Posterior cingulate gyrus (tissue), 11 donors: Measurements from ENCODE around the gene SLC38A2.

Experiments
- DNase-seq, 10 donors: peaks; one replicate each; pipeline versions ENCODE4 v3.0.0 to v3.0.0-alpha.2; 2020 to 2021; ENCODE audit warnings: mixed read lengths in 3 of 10
- intact Hi-C: fragments of 100-400 bp; cut with DNase I; formaldehyde crosslinking; loops from one replicate; pipeline ENCODE4 v1.15.1; 2023

The SLC38A2 gene

DNA sequence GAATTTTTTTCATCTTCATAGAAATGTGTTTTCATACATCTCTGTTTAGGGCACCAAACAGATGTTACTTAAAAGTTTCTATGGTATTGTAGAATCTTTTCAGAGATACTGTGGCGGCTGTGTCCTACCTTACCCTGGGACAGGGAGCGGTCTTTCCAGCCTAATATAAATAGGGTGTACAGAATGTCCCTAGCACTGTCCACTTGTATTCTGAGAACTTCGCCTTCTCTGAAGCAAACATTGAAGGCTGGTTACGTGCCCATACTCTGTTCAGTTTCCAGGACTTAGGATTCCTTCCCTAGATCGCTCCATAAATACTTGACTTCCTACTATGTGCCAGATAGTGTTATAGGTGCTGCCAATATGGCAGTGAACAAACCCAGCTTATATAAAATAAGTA lies 24.3 kb upstream of the SLC38A2 start:
- intact Hi-C loops = no loop called here
- DNase-seq = no peak

GRCh38 chr12:46395388-46395787 lies 22.8 kb upstream of the SLC38A2 start:
- intact Hi-C loops = no loop called here
- no peak for DNase-seq

GRCh38 chr12:46391630-46392029 lies 19.1 kb upstream of the SLC38A2 start:
- intact Hi-C loops = no loop called here

DNA sequence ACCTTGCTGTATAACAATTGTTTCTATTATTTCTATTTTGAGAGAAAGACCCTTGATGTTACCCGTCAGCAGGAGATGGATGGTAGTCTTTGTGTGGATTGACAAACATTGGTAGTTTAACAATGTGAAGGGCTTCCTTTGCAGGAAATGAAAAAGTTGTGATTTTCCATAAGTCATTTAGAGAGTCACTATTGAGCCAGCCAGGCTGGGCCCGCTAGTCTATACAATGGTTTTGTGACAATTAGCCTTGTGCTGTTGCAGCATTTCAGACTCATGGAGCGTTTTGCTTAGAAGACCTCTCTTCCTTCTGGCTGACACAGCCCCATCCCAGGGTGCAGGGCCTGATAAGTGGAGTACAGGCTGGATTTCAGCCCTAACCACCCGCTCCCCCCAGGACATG lies 18.3 kb upstream of the SLC38A2 start:
- intact Hi-C loops = no loop called here

More at GRCh38 chr12:46391630-46392029, 19.1 kb upstream of the SLC38A2 start:
- no peak for DNase-seq

DNA sequence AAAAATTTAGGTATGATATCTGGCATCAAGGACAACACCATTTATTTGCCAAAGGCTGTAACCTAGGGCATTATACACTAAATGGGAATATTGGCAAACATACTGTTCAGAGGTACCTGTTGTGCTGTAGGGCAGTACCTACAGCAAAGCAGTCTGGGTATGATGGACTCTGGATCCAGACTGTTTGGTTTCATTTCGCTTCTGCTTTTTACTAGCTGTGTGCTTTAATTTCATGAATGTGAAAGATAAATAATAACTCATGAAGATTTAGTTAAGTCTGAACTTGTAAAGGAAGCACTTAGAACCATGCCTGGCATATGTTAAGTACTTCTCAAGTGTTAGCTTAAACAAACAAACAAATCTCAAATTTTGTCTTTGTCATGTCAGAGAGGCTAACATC lies 17.7 kb upstream of the SLC38A2 start:
- intact Hi-C loops = no loop called here
- DNase-seq = no peak

More for the DNA sequence above, 18.3 kb upstream of the SLC38A2 start:
- DNase-seq = no peak

- no peak for DNase-seq
- intact Hi-C loops = no loop called here
Measured at GRCh38 chr12:46389031-46389616, 16.6 kb upstream of the SLC38A2 start.

- DNase-seq = no peak
- intact Hi-C loops = no loop called here
Measured at GRCh38 chr12:46388427-46389021, 16.0 kb upstream of the SLC38A2 start.

DNA sequence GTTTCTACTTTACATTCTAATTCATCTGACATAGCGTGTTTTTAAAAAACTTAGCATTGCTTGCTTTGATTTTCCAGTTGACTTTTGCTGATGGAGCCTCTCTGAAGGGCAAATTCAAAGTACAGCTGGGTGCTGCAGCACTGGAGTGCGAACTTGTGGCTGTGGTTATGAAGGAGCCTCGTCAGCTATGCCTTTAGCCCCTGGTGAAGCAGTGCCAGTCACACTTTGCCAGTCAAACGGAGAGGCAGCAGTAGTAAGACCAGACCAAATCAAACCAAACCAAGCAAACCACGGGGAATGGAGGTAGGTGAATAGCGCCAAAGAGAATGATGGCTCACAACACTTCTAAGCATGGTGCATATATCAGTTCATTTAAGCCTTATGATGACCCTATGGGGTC lies 15.1 kb upstream of the SLC38A2 start:
- intact Hi-C loops = no loop called here
- no peak for DNase-seq

GRCh38 chr12:46386877-46387629 lies 14.5 kb upstream of the SLC38A2 start:
- intact Hi-C loops = no loop called here
- no peak for DNase-seq

GRCh38 chr12:46386360-46386867 lies 13.8 kb upstream of the SLC38A2 start:
- no peak for DNase-seq
- intact Hi-C loops = no loop called here

DNA sequence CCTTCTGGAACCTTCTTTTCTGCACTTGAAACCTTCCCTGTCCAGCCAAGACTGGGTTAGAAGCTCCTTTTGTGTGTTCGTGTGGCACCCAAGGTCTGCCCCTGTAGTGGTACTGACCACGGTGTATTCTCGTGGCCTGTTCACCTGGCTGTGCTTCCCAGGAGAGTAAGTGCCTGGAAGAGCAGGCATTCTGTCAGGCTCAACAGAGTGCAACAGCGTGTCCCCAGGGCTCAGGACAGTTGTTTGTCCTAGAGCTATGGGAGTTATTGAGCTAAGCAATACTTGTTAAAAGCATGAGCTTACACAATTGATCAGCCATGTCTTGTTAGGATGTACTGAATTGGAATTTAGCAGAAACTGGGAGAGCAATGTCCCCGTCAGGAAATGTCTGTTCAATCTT lies 12.9 kb upstream of the SLC38A2 start:
- no peak for DNase-seq
- intact Hi-C loops = no loop called here

DNA sequence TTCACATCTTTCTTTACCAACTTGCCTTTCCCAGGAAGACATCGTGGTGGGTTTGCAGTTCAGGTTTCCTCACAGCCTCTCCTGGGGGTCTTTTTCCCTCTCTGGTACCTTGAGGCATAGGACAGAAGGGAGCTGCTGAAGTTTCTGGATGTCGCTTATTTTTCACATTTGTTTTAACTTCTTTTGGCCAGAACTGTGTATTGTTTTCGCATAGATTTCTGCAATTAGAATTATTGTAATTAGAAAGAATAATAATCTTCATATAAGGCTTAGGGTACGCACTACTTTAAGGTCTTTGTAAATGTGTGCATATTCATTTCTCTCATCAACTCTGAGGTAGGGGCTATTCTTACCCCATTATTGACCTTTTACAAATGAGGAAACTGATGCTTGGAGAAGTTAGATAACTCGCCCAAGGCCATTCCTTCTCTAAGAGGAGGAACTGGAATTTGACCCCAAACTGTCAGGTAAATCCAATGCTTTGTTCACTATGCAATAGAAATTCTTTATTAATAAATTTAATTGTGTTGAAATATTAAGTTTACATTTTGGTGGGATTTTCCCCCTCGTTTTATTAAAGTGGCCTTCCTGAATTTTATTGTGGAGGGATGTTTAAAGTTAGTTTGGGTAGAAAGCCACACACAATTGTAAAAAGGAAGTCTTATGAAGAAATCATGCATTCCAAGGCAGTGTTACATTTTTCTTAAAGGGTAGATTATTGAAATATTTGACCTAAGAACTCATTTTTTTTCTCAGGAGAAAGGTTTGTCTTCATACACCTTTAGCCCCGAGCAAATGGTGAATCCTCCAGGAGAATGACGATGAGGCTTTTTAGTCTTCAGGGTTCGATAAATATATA lies 12.1 kb upstream of the SLC38A2 start:
- DNase-seq = no peak
- intact Hi-C loops = loop anchor here (5.0 kb wide), 1 partner anchor 257 kb away; no protein-coding TSS in a partner anchor

DNA sequence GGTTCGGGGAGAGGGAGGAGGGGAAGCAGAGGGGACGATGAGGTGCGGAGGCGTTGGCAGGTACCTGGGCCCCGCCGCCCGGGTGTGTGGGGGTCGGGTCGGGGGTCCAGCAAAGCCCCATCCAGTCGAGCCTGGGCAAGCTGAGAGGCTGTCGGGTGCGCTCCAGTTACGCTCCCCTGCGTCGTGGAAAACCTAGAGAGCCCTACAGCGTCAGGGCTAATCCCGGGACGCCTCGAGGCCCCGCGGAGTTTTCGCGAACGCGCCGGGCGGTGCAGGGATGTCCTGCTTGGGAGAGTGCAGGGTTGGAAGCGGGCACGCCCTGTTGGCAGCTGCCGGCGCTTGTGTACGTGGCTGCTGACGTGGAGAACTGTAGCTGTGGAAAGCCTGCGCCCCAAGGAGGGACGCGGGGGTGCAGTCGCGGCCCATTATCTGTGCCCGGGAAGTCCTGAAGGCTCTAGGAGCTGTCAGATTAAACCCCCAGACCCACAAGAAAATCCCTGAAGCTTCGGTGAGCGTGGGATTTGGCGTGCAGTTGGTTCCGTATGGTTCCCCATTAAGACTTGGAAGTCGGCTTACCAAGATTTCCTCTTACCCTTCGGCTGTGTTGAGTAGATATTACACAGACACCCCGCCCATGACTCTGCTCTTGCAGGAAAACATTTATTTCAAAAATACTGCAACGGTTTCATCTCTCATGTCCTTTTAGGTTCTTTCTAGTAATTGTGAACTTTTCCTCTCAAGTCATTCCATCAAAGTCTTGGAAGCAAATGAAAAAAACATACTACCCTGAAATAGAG lies 11.3 kb upstream of the SLC38A2 start:
- intact Hi-C loops = loop anchor here (1.0 to 5.0 kb wide), 2 partner anchors 12 to 257 kb away; partner anchors contain the start of gene SLC38A2
- peak; percentile 74 to 98 (median 88) for DNase-seq

DNA sequence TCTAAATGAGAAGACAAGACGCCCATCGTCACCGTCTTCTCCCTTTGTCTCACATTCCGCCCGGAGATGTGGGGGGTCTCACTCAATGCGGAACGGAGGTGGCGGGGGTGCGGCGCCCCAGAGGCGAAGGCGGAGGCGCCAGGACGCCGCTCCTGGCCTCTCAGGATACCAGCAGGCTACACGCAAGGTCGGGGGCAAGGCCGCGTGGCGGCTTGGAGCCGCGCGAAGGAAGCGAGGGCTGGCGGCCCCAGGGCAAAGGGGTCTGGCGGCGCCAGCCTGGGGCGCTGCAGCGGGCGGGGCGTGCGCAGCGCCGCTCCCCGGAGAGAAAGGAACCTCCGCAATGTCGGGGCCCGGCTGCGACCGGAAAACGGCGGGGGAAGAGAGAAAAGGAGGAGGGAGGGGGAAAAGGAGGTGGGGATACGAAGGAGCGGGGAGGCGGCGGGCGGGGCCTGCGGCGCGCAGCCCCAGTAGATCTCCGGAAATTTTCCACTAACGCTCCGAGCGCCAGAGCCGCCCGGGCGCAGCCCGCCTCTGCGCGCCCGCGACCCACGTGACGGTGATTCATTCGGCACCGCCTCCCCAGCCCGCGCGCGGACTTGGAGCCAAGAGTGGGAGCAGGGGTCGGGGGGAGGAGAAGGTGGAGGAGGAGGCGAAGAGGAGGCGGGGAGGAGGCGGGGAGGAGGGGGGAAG lies 10.5 kb upstream of the SLC38A2 start:
- peak; percentile 93 to 99 (median 96) for DNase-seq
- intact Hi-C loops = loop anchor here (1.0 to 5.0 kb wide), 2 partner anchors 11 to 256 kb away; partner anchors contain the start of gene SLC38A2

DNA sequence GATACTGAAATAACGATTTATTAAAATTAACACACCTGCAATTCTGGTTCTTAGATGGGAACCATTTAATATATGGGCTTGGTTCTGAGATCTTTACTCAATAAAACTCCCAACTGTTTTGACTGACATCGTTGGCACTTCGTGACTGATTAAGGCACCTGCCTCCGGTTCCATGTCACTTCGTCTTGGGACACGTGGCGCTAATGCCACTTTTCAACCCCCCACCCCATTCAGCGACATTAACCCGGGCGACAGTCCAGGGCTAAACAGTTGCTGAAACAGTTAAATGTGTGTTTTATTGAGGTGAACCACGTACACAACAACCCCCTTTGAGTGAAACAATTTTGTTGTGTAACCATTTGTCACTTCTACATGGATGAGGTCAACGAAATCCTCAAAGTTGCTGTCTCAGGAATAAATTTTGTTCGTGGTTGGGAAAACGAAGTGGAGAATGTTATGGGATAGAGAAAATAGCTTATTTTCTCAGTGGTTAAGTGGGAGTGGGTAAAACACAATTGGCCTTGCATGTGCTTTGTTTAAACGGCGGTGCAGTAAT lies 9.9 kb upstream of the SLC38A2 start:
- intact Hi-C loops = loop anchor here (5.0 kb wide), 1 partner anchor 255 kb away; no protein-coding TSS in a partner anchor
- no peak for DNase-seq

- intact Hi-C loops = loop anchor here (5.0 kb wide), 1 partner anchor 254 kb away; no protein-coding TSS in a partner anchor
- no peak for DNase-seq
Measured at GRCh38 chr12:46380881-46381280, 8.3 kb upstream of the SLC38A2 start.

DNA sequence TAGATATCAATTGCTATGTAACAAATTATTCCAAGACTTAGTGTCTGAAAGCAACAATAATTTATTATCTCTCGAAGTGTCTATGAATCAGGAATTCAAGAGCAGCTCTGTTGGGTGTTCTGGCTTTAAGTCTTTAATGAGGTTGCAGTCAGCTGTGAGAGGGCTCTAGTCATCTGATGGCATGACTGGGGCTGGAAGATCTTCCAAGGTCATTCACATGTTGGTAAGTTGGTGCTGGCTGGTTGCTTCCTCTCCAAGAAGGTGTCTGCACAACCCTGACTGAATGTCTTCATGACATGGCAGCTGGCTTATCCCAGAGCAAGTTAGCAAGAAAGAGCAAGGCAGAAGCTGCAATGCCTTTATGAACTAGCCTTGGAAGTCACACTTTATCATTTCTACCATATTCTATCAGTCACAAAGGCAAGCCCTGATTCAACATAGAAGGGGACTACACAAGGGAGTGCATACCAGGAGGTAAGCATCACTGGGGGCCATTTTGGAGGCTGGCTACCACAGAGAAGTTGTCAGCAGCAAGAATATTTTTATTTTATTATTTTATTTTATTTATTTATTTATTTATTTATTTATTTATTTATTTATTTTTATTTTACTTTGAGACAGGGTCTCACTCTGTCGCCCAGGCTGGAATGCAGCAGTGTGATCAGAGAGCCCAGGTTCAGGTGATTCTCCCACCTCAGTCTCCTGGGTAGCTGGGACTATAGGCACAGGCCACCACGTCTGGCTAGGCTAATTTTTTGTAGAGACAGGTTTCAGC lies 7.6 kb upstream of the SLC38A2 start:
- DNase-seq = no peak
- intact Hi-C loops = loop anchor here (5.0 kb wide), 1 partner anchor 253 kb away; no protein-coding TSS in a partner anchor

DNA sequence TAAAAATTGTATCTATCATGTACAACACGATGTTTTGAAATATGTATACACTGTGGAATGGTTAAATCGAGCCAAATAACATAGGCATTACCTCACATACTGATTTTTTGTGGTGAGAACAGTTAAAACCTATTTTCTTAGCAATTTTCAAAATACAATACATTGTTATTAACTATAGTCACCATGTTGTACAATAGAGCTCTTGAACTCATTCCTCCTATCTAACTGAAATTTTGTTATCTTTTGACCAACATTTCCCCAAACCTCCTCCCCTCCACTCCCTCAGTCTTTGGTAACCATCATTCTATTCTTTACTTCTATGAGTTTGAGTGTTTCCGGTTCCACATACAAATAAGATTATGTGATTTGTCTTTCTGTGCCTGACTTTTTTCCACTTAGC lies 6.8 kb upstream of the SLC38A2 start:
- no peak for DNase-seq
- intact Hi-C loops = loop anchor here (10.0 kb wide), 1 partner anchor 285 kb away; no protein-coding TSS in a partner anchor
